Stimulated activated naive B cell treated with anti-CD40 and anti-IgM and Interleukin-4, amounts not matched to agents 10 μg/mL and 1 μg/mL and 100 μg/mL, for 72 hours (primary cell): ENCODE data around the gene IGFBP6.
"Not testable (repeated sequence)": the region's sequence is repeated elsewhere in the genome, so short reads cannot be mapped to it uniquely, and the experiment has no call there.

Experiments
- ATAC-seq, 2 donors: fragments of 150-1000 bp; cut with Tn5 transposase; replicated peaks; 2 replicates each; pipeline ENCODE4 v1.10.0; 2021; ENCODE audit warnings: moderate library complexity in 1 of 2
- DNase-seq: peaks from one replicate; pipeline ENCODE4 v3.0.0; 2021
- H3K27ac Mint-ChIP-seq: one replicate; pipeline ENCODE4 v1.8.0; 2022; ENCODE audit warnings: mild to moderate bottlenecking, mixed read lengths
- H3K27me3 Mint-ChIP-seq, 2 donors: one replicate each; pipeline ENCODE4 v1.8.0; 2022; ENCODE audit warnings: mixed read lengths in 2 of 2
- H3K36me3 Mint-ChIP-seq, 2 donors: one replicate each; pipeline ENCODE4 v1.8.0; 2022; ENCODE audit warnings: mixed read lengths in 2 of 2, mild to moderate bottlenecking in 1 of 2
- H3K4me1 Mint-ChIP-seq, 2 donors: one replicate each; pipeline ENCODE4 v1.8.0; 2022; ENCODE audit warnings: mixed read lengths in 2 of 2, mild to moderate bottlenecking in 1 of 2
- H3K4me3 Mint-ChIP-seq, 2 donors: one replicate each; pipeline ENCODE4 v1.8.0; 2022; ENCODE audit warnings: mild to moderate bottlenecking in 2 of 2, mixed read lengths in 2 of 2, moderate library complexity in 1 of 2
- H3K9me3 Mint-ChIP-seq, 2 donors: one replicate each; pipeline ENCODE4 v1.8.0; 2022; ENCODE audit warnings: mixed read lengths in 2 of 2, mild to moderate bottlenecking in 1 of 2

The IGFBP6 gene

DNA sequence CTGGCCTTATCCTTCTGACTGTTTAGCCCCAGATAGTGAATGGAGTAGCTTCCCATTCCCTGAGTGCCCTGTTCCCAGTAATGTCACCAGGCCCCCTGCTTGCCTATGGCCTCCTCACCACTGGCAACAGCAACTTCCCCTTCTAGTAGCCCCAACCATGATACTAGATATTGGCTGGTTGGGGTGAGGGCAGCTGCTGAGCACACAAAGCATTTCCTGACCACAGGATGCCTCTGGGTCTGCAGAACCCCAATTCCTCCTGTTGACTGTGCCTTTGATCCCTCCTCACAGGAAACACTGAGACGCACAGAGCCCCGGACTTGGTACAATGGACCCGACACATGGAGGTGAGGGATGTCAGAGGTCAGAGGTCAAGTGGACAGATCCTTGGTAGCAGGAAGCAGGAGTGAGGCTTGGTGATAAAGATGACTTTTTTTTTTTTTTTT, 6.4 kb downstream of the IGFBP6 start:
- no peaks in the 10 kb centered on the region for H3K36me3 Mint-ChIP-seq
- H3K9me3 Mint-ChIP-seq = no peaks in the 10 kb centered on the region
- ATAC-seq = peak; percentile 19 to 35
- no peak overlapping the region for H3K4me3 Mint-ChIP-seq
- no peak overlapping the region for H3K27ac Mint-ChIP-seq
- no peak for DNase-seq
- H3K4me1 Mint-ChIP-seq = peaks cover 17 to 32% of the 10 kb centered on the region in 2 donors
- H3K27me3 Mint-ChIP-seq = no peaks in the 10 kb centered on the region

DNA sequence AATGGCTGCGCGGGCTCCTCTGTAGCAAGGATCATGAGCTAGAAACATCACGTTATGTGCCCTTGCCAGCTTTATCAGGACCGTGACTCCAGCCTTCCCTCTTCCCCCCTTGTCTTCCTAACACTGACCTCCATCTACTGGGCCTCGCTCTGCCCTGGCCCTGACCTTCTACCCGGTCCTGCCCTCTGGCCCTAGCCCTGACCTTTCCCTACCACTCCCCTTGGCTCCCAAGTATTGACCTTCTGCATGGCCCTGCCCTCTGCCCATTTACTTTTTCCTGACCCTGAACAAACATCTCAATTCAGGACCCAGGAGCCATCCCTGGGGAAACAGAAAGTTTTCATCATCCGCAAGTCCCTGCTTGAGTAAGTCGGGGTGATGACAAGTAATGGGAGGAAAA, 7.8 kb downstream of the IGFBP6 start:
- Mint-ChIP-seq H3K4me1 (peaks cover 12 to 26% of the 10 kb centered on the region in 2 donors), H3K4me3 (no peak overlapping the region), H3K36me3 (no peaks in the 10 kb centered on the region)

DNA sequence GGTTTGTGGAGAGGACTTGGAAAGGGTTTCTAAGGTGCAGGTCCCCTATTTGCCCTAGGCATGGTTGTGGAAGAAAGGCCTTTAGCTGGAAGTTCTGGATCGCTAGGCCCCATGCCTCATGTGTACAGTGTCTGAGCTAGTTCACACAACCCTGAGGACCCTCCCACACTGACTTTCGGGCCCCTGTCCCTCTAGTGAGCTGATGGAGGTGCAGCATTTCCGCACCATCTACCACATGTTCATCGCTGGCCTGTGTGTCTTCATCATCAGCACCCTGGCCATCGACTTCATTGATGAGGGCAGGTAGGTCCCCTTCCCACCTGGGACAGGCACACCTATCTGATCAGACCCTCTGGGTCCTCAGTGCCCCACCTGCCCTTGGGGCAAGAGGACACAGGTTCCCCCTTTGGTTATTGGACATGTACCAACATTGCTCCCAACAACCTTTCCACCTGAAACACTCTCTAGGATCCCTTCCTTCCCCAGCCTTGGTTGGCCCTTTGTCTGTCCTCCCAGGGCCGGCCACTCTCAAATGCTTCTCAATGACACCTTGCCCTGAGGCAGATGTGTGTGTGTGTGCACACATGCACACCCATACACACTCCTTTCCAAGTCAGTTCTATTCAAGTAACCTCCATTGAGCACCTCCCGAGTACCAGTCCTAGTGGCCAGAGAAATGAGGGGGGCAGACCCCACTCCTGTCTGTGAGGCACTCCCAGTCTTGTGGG, 8.4 kb downstream of the IGFBP6 start:
- ATAC-seq (no peak), DNase-seq (no peak)
- H3K4me3 Mint-ChIP-seq = no peak overlapping the region
- H3K4me1 Mint-ChIP-seq = peaks cover 12 to 26% of the 10 kb centered on the region in 2 donors
- no peaks in the 10 kb centered on the region for H3K27me3 Mint-ChIP-seq
- no peak overlapping the region for H3K27ac Mint-ChIP-seq
- no peaks in the 10 kb centered on the region for H3K9me3 Mint-ChIP-seq
- no peaks in the 10 kb centered on the region for H3K36me3 Mint-ChIP-seq

More for the DNA sequence above, 7.8 kb downstream of the IGFBP6 start:
- H3K27me3 Mint-ChIP-seq = no peaks in the 10 kb centered on the region
- no peak for DNase-seq
- no peak for ATAC-seq
- no peaks in the 10 kb centered on the region for H3K9me3 Mint-ChIP-seq
- no peak overlapping the region for H3K27ac Mint-ChIP-seq

DNA sequence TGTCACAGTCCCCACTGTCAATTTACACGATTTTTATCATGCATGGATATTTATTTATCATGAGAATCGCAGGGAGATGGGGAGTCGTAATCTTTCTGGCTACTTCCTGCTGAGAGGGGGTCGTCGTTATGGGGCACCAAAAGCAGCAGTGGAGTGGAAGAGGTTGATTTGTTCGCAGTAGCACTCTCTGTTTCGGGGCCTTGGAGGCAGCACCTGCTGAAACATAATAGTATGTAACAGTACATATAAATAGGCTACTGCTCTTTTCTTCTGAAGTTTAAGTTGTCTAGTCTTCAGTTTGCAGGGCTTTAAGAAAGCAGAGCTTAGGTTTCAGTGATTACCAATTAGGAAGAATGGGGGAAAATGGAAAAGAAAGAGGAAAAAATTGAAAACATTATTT, 9.7 kb downstream of the IGFBP6 start:
- DNase-seq = no peak
- no peaks in the 10 kb centered on the region for H3K9me3 Mint-ChIP-seq
- H3K36me3 Mint-ChIP-seq = no peaks in the 10 kb centered on the region
- no peaks in the 10 kb centered on the region for H3K27me3 Mint-ChIP-seq
- H3K27ac Mint-ChIP-seq = no peak overlapping the region
- no peak overlapping the region for H3K4me3 Mint-ChIP-seq
- ATAC-seq = no peak
- peaks cover 12 to 26% of the 10 kb centered on the region in 2 donors for H3K4me1 Mint-ChIP-seq

DNA sequence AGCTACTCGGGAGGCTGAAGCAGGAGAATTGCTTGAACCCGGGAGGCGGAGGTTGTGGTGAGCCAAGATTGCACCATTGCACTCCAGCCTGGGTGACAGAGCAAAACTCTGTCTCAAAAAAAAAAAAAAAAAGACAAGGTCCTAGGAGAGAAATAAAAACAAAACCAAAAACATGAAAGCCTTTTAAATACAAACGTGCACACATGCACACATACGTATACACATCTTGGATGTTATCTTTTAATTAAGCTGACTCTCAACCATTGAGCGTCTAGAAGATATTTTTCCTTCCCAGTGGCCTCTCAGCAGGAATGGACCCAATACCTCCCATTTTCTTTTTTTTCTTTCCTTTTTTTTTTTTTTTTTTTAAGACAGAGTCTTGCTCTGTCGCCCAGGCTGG, 15.0 kb downstream of the IGFBP6 start:
- ATAC-seq, H3K27ac Mint-ChIP-seq, DNase-seq, H3K4me1 Mint-ChIP-seq, H3K9me3 Mint-ChIP-seq, H3K27me3 Mint-ChIP-seq, H3K36me3 Mint-ChIP-seq, H3K4me3 Mint-ChIP-seq: not testable (repeated sequence)

DNA sequence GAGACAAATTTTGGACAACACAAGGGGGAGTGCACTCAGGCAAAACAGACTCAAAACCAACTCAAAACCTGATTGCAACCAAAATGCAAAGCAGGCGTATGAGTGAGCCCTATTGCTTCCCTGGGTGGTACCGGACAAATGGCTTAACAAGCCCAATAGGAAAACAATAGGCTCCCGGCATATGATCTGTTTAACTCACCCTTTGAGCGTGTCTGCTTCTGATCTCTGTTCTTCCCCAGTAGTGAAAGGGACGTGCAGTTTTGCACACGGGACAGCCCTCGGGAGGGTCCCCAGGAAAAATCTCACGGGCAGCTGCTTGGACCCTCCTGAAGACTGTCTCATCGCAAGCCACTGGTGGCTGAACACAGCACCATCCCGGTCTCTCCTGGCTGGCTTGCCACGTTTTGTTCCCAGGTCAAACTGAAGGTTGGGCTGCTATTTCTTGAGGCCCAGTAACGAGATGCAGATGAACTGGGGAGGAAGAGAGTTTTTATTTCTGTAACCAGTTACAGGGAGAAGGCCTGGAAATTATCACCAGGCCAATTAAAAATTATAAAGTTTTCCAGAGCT, 15.8 kb downstream of the IGFBP6 start:
- Mint-ChIP-seq H3K4me3 (no peak overlapping the region), H3K27me3 (no peaks in the 10 kb centered on the region), H3K9me3 (no peaks in the 10 kb centered on the region), H3K4me1 (no peaks in the 10 kb centered on the region), H3K36me3 (no peaks in the 10 kb centered on the region), H3K27ac (no peak overlapping the region)
- no peak for ATAC-seq
- DNase-seq = no peak

DNA sequence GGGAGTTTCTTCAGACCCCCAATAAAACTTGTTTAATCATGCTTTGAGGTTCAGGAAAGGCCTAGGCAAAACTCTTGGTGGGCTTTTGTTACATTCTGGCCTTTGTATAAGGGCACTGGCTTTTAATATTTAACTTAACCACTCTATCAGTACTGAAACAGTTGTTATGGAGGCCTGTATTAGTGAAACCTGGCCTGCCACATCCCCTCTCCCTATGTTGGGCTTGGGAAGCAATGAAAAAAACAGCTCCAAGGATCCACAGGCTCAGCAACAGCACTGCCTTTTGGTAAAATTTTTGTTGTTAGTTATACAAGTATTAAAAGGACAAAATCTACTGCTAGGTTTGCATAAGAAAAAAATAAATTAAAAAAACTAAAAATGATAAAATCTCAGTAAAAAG, 16.5 kb downstream of the IGFBP6 start:
- Mint-ChIP-seq H3K4me3 (no peak overlapping the region), H3K36me3 (no peaks in the 10 kb centered on the region), H3K9me3 (no peaks in the 10 kb centered on the region), H3K27me3 (no peaks in the 10 kb centered on the region), H3K4me1 (no peaks in the 10 kb centered on the region), H3K27ac (no peak overlapping the region)
- ATAC-seq = no peak
- no peak for DNase-seq

DNA sequence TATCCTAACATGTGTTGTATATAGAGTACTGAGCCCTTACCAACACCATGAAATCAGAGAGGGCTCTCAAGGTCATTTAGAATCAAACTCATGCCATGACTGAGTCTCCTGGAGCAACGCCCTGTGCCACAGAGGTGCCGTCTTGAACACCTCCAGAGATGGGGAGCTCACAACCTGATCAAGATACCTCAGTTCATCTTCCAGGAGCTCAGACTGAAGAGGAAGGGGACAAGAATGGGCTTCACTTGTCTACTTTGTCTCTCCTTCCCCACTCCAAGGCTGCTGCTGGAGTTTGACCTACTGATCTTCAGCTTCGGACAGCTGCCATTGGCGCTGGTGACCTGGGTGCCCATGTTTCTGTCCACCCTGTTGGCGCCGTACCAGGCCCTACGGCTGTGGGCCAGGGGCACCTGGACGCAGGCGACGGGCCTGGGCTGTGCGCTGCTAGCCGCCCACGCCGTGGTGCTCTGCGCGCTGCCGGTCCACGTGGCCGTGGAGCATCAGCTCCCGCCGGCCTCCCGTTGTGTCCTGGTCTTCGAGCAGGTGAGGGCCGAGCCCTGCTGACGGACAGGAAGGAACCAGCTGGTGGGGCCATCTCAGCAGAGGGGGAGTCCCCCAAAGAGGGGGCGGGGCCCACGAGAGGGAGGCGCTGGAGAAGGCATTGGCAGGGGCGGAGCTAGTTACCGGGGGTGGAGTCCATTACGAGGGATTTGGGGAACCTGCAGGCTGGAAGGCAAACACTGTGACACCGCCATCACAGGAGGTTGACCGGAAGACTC, 17.8 kb downstream of the IGFBP6 start:
- DNase-seq (no peak), ATAC-seq (peak in 1 of 2 donors; percentile 45)
- no peaks in the 10 kb centered on the region for H3K36me3 Mint-ChIP-seq
- no peaks in the 10 kb centered on the region for H3K4me1 Mint-ChIP-seq
- no peaks in the 10 kb centered on the region for H3K9me3 Mint-ChIP-seq
- H3K27me3 Mint-ChIP-seq = no peaks in the 10 kb centered on the region
- H3K4me3 Mint-ChIP-seq = no peak overlapping the region
- H3K27ac Mint-ChIP-seq = no peak overlapping the region

DNA sequence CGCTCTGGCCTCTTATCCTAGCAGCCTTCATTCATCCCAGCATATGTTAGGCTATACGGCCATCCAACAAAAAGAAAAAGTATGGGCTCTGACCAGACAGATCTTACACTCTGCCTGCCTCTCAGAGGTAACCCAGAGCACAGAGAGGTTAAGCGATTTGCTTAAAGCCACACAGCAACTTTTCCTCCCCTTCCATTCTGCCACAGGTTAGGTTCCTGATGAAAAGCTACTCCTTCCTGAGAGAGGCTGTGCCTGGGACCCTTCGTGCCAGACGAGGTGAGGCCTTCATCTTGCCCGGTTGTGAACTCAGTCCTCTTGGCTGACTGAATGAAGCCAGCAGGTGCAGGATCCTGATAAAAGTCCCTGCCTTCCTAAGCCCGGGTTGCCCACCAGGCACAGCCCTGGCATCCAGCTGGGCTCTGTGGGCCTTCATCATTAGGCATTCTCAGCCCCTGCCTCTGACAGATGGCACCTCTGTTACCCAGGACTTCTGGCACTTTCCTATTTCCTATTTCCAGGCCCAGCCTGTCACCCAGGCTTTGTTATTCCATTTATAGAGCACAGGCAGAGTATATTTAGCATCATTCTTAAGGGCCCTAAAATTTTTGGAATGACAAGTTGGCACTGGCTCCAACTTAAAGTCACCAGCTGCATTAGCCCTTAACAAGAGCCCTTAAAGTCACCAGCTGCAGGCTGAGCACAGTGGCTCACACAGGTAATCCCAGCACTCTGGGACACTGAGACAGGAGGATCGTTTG, 18.6 kb downstream of the IGFBP6 start:
- Mint-ChIP-seq H3K9me3 (no peaks in the 10 kb centered on the region), H3K4me1 (no peaks in the 10 kb centered on the region), H3K4me3 (no peak overlapping the region), H3K36me3 (no peaks in the 10 kb centered on the region), H3K27ac (no peak overlapping the region), H3K27me3 (no peaks in the 10 kb centered on the region)
- DNase-seq = no peak
- ATAC-seq = no peak

DNA sequence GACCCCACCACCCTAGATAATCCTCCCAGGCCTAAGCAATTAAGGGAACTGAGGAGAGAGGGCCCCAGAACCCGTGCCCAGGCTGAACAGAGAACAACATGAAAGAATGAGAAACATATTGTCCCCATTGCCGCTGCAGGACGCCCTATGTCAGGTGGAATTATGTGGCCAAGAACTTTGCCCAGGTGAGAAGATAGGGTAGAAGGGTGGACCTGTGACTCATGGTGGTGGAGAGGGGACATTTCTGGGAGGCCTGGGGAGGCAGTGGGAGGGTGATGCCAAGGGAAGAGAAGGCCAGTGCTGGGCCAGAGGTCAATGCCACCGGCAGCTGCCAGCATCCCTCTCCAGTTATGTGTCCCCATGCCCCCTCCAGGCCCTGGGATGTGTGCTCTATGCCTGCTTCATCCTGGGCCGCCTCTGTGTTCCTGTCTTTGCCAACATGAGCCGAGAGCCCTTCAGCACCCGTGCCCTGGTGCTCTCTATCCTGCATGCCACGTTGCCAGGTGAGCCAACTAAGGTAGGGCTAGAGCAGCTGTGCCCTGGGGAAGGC, 21.4 kb downstream of the IGFBP6 start:
- H3K27me3 Mint-ChIP-seq = no peaks in the 10 kb centered on the region
- no peak overlapping the region for H3K27ac Mint-ChIP-seq
- no peak for ATAC-seq
- H3K4me3 Mint-ChIP-seq = no peak overlapping the region
- no peak for DNase-seq
- no peaks in the 10 kb centered on the region for H3K4me1 Mint-ChIP-seq
- no peaks in the 10 kb centered on the region for H3K36me3 Mint-ChIP-seq
- no peaks in the 10 kb centered on the region for H3K9me3 Mint-ChIP-seq

DNA sequence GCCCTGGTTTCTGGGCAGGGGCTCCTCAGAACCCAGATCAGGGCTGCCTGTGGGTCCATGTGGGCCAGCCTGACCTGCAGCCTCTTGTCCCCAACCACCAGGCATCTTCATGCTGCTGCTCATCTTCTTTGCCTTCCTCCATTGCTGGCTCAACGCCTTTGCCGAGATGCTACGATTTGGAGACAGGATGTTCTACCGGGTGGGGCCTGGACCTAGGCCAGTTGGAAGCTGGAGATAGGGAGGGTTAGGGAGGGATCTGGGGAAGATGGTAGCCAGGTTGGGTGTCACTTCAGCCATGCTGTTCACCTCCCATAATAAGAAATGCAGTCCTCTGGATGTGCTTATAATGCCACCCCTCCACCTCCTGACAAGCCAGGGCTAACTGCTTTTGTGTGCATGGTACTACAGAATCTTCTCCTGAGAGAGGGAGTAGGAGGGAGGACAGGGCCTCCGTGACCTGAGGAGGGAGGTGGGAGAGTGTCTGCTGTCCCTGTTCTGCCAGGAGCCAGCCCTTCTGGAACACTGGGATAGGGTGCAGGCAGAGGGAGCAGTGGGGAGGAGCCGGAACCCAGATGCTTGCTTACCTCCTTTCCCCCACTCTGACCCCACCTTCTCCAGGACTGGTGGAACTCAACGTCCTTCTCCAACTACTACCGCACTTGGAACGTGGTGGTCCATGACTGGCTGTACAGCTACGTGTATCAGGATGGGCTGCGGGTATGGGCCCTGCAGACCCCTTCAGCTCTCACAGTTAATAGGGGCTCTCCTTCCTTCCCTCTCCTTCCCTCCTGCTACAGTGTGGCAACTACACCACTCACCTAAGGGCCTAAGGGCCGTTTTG, 23.4 kb downstream of the IGFBP6 start:
- Mint-ChIP-seq H3K4me1 (no peaks in the 10 kb centered on the region), H3K9me3 (no peaks in the 10 kb centered on the region), H3K4me3 (no peak overlapping the region), H3K36me3 (no peaks in the 10 kb centered on the region), H3K27ac (no peak overlapping the region), H3K27me3 (no peaks in the 10 kb centered on the region)
- DNase-seq (no peak), ATAC-seq (no peak)

DNA sequence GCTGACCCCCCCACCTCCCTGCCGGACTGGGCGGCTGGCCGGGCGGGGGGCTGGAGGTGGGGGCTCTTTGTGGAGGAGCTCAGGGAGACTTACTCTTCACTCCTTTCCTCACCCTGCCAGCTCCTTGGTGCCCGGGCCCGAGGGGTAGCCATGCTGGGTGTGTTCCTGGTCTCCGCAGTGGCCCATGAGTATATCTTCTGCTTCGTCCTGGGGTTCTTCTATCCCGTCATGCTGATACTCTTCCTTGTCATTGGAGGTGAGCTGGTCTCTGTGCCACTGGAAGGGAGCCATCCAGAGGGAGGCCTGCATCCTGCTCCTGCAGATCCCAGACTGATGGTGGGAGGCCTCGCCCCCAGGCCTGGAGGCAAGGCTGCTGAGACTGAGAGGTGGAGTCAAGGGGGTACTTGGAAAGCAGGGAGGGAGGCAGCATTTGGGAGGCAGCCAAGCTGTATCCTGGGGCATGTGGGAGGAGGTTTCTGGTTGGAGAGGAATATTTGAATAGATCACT, 25.5 kb downstream of the IGFBP6 start:
- Mint-ChIP-seq H3K4me1 (no peaks in the 10 kb centered on the region), H3K36me3 (no peaks in the 10 kb centered on the region), H3K9me3 (no peaks in the 10 kb centered on the region), H3K4me3 (no peak overlapping the region), H3K27ac (no peak overlapping the region), H3K27me3 (peaks cover 9 to 11% of the 10 kb centered on the region in 2 donors)
- DNase-seq = no peak
- no peak for ATAC-seq

DNA sequence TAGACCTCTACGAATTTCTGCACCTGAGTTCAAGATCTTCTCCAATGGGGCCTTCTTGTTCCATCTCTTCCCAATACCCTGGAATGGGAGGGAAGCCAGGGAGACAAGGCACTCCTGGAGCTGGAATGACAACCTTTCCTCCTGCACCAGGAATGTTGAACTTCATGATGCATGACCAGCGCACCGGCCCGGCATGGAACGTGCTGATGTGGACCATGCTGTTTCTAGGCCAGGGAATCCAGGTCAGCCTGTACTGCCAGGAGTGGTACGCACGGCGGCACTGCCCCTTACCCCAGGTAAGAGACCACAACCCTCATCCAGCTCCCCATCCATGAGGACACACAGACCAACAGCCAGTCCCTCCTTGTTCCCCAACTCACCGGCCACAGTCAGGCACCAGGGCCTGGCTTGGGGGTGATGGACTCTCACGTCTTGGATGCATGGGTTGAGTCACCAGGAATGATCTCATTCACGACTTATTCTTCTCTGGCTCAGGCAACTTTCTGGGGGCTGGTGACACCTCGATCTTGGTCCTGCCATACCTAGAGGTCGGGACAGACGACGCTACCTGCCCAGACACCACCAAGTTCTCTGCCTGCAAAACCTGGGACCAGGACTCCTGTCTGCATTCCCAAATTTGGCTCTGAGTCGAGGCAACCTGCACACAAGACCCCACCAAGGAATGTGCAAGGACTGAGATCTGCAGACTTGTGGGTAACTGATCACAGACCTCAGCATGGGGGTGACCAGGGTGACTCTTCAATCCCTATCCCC, 26.3 kb downstream of the IGFBP6 start:
- Mint-ChIP-seq H3K27ac (no peak overlapping the region), H3K4me3 (no peak overlapping the region), H3K4me1 (no peaks in the 10 kb centered on the region)

More for the DNA sequence above, 26.3 kb downstream of the IGFBP6 start:
- peaks cover 9 to 11% of the 10 kb centered on the region in 2 donors for H3K27me3 Mint-ChIP-seq
- H3K36me3 Mint-ChIP-seq = no peaks in the 10 kb centered on the region
- DNase-seq (no peak), ATAC-seq (no peak)
- no peaks in the 10 kb centered on the region for H3K9me3 Mint-ChIP-seq
